MCF 10A (cell line): ENCODE measurements around the gene CROCC2. TPM values are rescaled to one million over a fixed set of nuclear protein-coding genes. Genes with fewer than 3 reads are reported as not detected.
"Not testable (repeated sequence)": the region's sequence is repeated elsewhere in the genome, so short reads cannot be mapped to it uniquely, and the experiment has no call there.

Source experiments
- BruUV-seq: library from RNA; stranded (reverse); fragments of 400-500 nt; replicated peaks from 2 replicates; lab custom pipeline; 2021; lab: Mats Ljungman, UMichigan
- CTCF ChIA-PET: fragments of 300-600 bp; sonication (Branson Sonifier 250); formaldehyde crosslinking; extraction: SDS; loops from one replicate; lab custom pipeline; 2021; ENCODE audit warnings: antibody characterized with exemption, inconsistent platforms; lab: Yijun Ruan, JAX
- POLR2A ChIA-PET: fragments of 300-600, 350-650 bp; sonication (Branson Sonifier 250); formaldehyde crosslinking; extraction: SDS; loops from one replicate; lab custom pipeline; 2020; ENCODE audit warnings: antibody characterized with exemption, inconsistent platforms; lab: Yijun Ruan, JAX
- DNase-seq: peaks from one replicate; pipeline ENCODE4 v3.0.0-alpha.2; 2018; ENCODE audit not compliant: unreplicated experiment
- H3K27ac Mint-ChIP-seq: one replicate; pipeline ENCODE4 v1.8.0; 2022; ENCODE audit warnings: mild to moderate bottlenecking, low read depth, mixed read lengths; ENCODE audit not compliant: unreplicated experiment
- H3K27me3 Mint-ChIP-seq: one replicate; pipeline ENCODE4 v1.8.0; 2022; ENCODE audit warnings: mixed read lengths; ENCODE audit not compliant: insufficient read depth, unreplicated experiment
- H3K36me3 Mint-ChIP-seq: one replicate; pipeline ENCODE4 v1.8.0; 2022; ENCODE audit warnings: mild to moderate bottlenecking, moderate library complexity, mixed read lengths; ENCODE audit not compliant: insufficient read depth, unreplicated experiment
- H3K4me1 Mint-ChIP-seq: one replicate; pipeline ENCODE4 v1.8.0; 2022; ENCODE audit warnings: mixed read lengths; ENCODE audit not compliant: insufficient read depth, unreplicated experiment
- H3K4me3 Mint-ChIP-seq: one replicate; pipeline ENCODE4 v1.8.0; 2022; ENCODE audit warnings: mild to moderate bottlenecking, moderate library complexity, mixed read lengths; ENCODE audit not compliant: unreplicated experiment
- H3K9me3 Mint-ChIP-seq: one replicate; pipeline ENCODE4 v1.8.0; 2022; ENCODE audit warnings: mixed read lengths; ENCODE audit not compliant: unreplicated experiment
- intact Hi-C: fragments of 100-400 bp; cut with micrococcal nuclease; formaldehyde crosslinking; loops from 2 replicates; pipeline ENCODE4 v1.14.1; 2022
- total RNA-seq: library from RNA; stranded (reverse); gene quantifications from 2 replicates; pipeline ENCODE4 v1.2.3, GENCODE V29; 2022
- TF ChIP-seq, protein P1 (sequence below): fragments of 200-600 bp; IDR thresholded peaks from one replicate; pipeline ENCODE4 v1.8.0; 2022; ENCODE audit warnings: antibody characterized with exemption, mild to moderate bottlenecking; ENCODE audit not compliant: unreplicated experiment

Gene CROCC2
- total RNA-seq, 1 experiment from 2014 or later: not detected

DNA sequence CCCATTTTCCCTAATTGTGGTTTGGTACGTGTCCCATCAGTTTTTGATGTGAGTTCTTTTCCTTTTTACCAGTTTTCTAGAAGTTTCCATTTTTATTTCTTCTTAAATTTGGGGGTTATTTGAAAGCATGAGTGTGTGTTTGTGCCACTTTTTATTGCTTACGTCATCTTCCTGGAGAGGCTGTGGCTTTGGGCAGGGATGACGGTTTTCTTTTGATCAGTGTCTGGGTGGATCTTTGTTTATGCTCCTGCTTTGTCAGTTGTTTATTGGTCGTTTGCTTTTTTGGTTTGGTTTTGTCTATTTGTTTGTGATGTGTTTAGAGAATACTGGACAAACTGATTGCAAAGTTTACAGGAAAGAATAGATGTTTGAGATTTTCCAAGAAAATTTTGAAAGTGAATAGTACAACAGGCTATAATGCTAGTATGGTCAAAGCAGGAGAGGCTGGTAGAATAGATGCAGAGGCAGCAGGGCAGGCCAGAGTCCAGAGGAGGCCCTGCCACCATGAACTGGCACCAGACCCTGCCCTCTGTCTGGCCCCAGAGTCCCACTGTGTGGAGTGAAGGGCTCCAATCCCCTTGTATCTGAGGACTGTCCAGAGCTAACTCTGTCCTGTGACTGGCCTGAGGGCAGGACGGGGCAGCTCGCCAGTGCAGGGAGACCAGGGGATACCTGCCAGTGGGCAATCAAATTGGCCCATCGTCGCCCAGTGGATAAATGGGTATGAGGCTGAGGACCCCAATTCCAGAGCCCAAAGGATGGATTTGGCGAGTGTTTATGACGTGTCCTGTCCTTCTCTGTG lies 68.8 kb downstream of the CROCC2 start:
- Mint-ChIP-seq H3K36me3 (no peaks in the 10 kb centered on the region), H3K9me3 (peaks cover 6% of the 10 kb centered on the region), H3K27ac (no peak overlapping the region), H3K27me3 (peaks cover 11% of the 10 kb centered on the region), H3K4me3 (no peak overlapping the region), H3K4me1 (peaks cover 21% of the 10 kb centered on the region)
- DNase-seq: no peak
- BruUV-seq: no TSS peak
- ChIA-PET POLR2A (no interaction called here), CTCF (no interaction called here)
- intact Hi-C loops: no loop called here
- TF ChIP-seq, protein P1, sequence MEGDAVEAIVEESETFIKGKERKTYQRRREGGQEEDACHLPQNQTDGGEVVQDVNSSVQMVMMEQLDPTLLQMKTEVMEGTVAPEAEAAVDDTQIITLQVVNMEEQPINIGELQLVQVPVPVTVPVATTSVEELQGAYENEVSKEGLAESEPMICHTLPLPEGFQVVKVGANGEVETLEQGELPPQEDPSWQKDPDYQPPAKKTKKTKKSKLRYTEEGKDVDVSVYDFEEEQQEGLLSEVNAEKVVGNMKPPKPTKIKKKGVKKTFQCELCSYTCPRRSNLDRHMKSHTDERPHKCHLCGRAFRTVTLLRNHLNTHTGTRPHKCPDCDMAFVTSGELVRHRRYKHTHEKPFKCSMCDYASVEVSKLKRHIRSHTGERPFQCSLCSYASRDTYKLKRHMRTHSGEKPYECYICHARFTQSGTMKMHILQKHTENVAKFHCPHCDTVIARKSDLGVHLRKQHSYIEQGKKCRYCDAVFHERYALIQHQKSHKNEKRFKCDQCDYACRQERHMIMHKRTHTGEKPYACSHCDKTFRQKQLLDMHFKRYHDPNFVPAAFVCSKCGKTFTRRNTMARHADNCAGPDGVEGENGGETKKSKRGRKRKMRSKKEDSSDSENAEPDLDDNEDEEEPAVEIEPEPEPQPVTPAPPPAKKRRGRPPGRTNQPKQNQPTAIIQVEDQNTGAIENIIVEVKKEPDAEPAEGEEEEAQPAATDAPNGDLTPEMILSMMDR: no peak

DNA sequence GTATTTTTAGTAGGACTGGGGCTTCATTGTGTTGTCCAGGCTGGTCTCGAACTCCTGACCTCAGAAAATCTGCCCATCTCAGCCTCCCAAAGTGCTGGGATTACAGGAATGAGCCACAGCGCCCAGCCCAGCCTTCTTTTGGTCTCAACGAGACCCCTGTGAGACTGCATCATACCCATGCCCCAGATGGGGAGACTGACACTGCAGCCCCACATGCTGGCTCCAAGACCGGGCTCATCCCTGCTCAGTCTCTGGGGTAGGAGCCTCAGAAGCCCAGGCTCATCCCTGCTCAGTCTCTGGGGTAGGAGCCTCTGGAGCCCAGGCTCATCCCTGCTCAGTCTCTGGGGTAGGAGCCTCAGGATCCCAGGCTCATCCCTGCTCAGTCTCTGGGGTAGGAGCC lies 69.8 kb downstream of the CROCC2 start:
- Mint-ChIP-seq H3K27me3 (peaks cover 11% of the 10 kb centered on the region), H3K4me1 (peaks cover 21% of the 10 kb centered on the region)
- intact Hi-C loops, H3K9me3 Mint-ChIP-seq, CTCF ChIA-PET, H3K27ac Mint-ChIP-seq, H3K4me3 Mint-ChIP-seq, DNase-seq, POLR2A ChIA-PET, BruUV-seq, H3K36me3 Mint-ChIP-seq: not testable (repeated sequence)

DNA sequence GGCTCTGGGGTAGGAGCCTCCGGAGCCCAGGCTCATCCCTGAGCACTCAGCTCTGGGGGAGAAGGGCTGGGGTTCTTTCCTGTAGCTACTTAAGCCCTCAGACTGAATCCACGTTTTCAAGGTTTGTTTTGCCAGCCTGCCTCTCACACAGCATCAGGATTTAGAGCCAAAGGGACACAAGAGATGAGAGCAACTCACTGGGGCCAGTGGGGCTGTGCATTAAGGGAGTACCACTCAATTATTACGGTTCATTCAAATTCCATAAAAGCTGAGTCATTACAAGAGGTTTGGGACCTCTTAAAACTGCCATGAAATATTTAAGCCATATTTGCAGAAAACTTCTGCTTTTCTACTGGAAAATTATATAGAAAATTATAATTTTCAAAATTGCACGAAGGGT lies 75.1 kb downstream of the CROCC2 start:
- intact Hi-C loops: no loop called here
- Mint-ChIP-seq H3K4me1 (peaks cover 5% of the 10 kb centered on the region), H3K36me3 (peaks cover 6% of the 10 kb centered on the region), H3K9me3 (no peaks in the 10 kb centered on the region), H3K27ac (no peak overlapping the region), H3K27me3 (no peaks in the 10 kb centered on the region), H3K4me3 (no peak overlapping the region)
- DNase-seq: no peak
- POLR2A ChIA-PET: interaction anchor here (1.4 kb wide), 1 partner anchor 29 kb away, joined by 3 read pairs; no protein-coding TSS in a partner anchor
- CTCF ChIA-PET: interaction anchor here (0.7 kb wide), 1 partner anchor 15 kb away, joined by 5 read pairs; no protein-coding TSS in a partner anchor
- BruUV-seq: no TSS peak
- TF ChIP-seq, protein P1: no peak

DNA sequence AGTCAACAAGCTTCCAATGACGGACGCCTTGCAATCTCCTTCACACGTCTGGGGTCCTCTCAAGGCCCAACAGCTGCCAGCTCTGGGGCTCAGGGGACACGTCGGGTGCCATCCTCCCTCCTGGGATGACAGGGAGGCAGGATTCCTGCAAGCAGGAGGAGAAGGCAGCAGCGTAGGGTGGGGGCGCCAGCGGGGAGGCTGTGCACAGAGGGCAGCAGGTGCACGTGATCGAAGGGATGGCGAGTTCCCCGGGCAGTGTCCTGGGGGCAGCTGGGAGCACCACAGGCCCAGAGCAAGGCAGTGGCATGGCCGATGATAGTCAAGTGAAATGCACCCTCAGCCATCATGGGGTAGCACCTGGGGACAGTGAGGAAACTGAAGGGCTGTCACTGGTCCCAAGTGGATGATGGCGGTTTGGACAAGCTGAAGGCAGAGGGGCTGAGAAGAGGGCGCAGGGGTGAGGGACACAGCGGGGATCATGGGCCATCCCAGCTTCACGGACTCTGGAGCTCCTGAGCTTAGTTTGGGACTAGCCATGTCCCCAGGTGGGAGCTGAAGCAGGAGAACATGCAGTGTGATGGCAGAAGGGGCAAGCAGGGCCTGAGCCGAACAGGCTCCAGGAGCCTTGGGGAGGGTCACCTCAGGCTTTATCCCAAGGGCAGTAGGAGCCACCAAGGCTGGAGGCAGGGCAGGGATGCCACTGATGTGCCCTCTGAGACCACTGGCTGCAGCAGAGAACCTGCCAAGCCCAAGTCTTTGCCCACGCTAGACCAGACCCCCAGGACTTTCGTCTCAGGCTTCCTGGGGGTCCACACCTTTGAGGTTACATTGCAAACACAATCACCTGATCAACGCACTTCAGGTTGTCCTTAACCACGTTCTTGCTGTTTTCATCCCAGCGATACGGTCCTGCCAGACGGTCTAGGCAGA lies 76.0 kb downstream of the CROCC2 start:
- Mint-ChIP-seq H3K4me1 (peaks cover 6% of the 10 kb centered on the region), H3K9me3 (no peaks in the 10 kb centered on the region), H3K36me3 (peaks cover 6% of the 10 kb centered on the region), H3K27me3 (no peaks in the 10 kb centered on the region), H3K27ac (no peak overlapping the region), H3K4me3 (no peak overlapping the region)
- TF ChIP-seq, protein P1: no peak
- ChIA-PET CTCF (interaction anchor here (0.7 kb wide), 1 partner anchor 16 kb away, joined by 5 read pairs; no protein-coding TSS in a partner anchor), POLR2A (interaction anchor here (1.4 kb wide), 1 partner anchor 28 kb away, joined by 3 read pairs; no protein-coding TSS in a partner anchor)
- intact Hi-C loops: no loop called here
- no TSS peak for BruUV-seq
- DNase-seq: no peak
